Mucosa of rectum (tissue), 2 donors: ENCODE data around the gene FLNA.
A peak's percentile ranks its signal among the peaks of the same experiment; 100 is the strongest.
"Not testable (repeated sequence)": the region's sequence is repeated elsewhere in the genome, so short reads cannot be mapped to it uniquely, and the experiment has no call there.

Experiments
- H3K27ac ChIP-seq, 2 donors: one replicate each; pipeline ENCODE4 v1.7.0; 2013; ENCODE audit warnings: inconsistent platforms in 2 of 2, low read depth in 2 of 2, low read length in 2 of 2
- H3K27me3 ChIP-seq, 2 donors: one replicate each; pipeline ENCODE4 v1.7.0; 2013; ENCODE audit warnings: low read length in 2 of 2; ENCODE audit not compliant: control insufficient read depth in 2 of 2, insufficient read depth in 2 of 2
- H3K36me3 ChIP-seq, 2 donors: one replicate each; pipeline ENCODE4 v1.7.0; 2013; ENCODE audit warnings: low read length in 2 of 2; ENCODE audit not compliant: control insufficient read depth in 2 of 2, insufficient read depth in 2 of 2
- H3K4me1 ChIP-seq, 2 donors: one replicate each; pipeline ENCODE4 v1.7.0; 2013; ENCODE audit warnings: low read length in 2 of 2, mild to moderate bottlenecking in 1 of 2; ENCODE audit not compliant: control insufficient read depth in 2 of 2, insufficient read depth in 2 of 2
- H3K4me3 ChIP-seq, 2 donors: one replicate each; pipeline ENCODE4 v1.7.0; 2013; ENCODE audit warnings: low read length in 2 of 2
- H3K9ac ChIP-seq, 2 donors: one replicate each; pipeline ENCODE4 v1.7.0; 2013; ENCODE audit warnings: low read length in 2 of 2, low read depth in 1 of 2, mild to moderate bottlenecking in 1 of 2
- H3K9me3 ChIP-seq, 2 donors: one replicate each; pipeline ENCODE4 v1.7.0; 2013; ENCODE audit warnings: low read length in 2 of 2; ENCODE audit not compliant: control insufficient read depth in 2 of 2
- donor health status: healthy.
- donor health status: Normal muscosa, but diverticular disease.

FLNA gene

GRCh38 chrX:154408659-154409221 lies 34.3 kb upstream of the FLNA start:
- Histone ChIP-seq H3K4me1 (peaks cover 13 to 20% of the 10 kb centered on the region in 2 donors), H3K27ac (peak overlapping the region; percentile 81 to 86), H3K9ac (peak overlapping the region; percentile 38 to 68), H3K36me3 (no peaks in the 10 kb centered on the region), H3K4me3 (peak overlapping the region; percentile 62 to 67), H3K9me3 (no peaks in the 10 kb centered on the region), H3K27me3 (peaks cover 0 to 3% of the 10 kb centered on the region in 2 donors)

DNA sequence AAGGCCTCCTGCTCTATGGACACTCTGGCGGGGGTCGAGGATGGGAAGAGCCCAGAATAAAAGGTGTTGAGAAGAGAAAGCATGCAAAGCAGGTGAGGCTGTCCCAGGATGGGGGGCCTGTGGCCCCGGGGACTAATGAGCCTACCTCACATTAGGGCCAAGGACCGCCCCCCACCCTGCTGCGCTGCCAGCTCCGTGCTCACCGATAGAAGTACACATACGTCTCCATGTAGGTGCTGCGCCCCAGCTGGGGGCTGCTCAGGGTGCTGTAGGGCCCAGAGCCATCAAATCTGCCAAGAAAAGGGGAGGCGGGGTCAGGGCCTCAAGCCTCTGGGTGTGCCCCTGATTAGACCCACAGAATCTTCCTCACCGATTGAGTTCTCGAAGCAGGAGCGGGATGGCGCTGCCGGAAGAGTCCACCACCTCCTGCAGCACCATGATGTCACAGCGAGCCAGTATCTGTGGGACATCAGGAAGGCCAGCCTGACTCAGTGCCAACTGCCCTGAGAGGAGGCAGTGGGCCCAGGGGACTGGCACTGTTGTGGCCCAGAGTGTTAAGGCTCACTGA lies 30.3 kb upstream of the FLNA start:
- Histone ChIP-seq H3K27ac (no peak overlapping the region), H3K27me3 (no peaks in the 10 kb centered on the region), H3K9me3 (no peaks in the 10 kb centered on the region), H3K4me3 (no peak overlapping the region), H3K36me3 (peaks cover 11 to 17% of the 10 kb centered on the region in 2 donors), H3K9ac (no peak overlapping the region), H3K4me1 (peaks cover 9 to 11% of the 10 kb centered on the region in 2 donors)

GRCh38 chrX:154403858-154404257 lies 29.4 kb upstream of the FLNA start:
- Histone ChIP-seq H3K9ac (no peak overlapping the region), H3K9me3 (no peaks in the 10 kb centered on the region), H3K27ac (no peak overlapping the region), H3K36me3 (peaks cover 19 to 24% of the 10 kb centered on the region in 2 donors), H3K4me3 (no peak overlapping the region), H3K27me3 (no peaks in the 10 kb centered on the region), H3K4me1 (peaks cover 7 to 14% of the 10 kb centered on the region in 2 donors)

- H3K4me3 ChIP-seq, result no peak overlapping the region
- peaks cover 19 to 24% of the 10 kb centered on the region in 2 donors for H3K36me3 ChIP-seq
- peaks cover 6 to 12% of the 10 kb centered on the region in 2 donors for H3K4me1 ChIP-seq
- H3K9me3 ChIP-seq, result no peaks in the 10 kb centered on the region
- H3K27ac ChIP-seq, result no peak overlapping the region
- no peaks in the 10 kb centered on the region for H3K27me3 ChIP-seq
- no peak overlapping the region for H3K9ac ChIP-seq
These were observed 28.8 kb upstream of the FLNA start for GRCh38 chrX:154403192-154403591.

- H3K4me1 ChIP-seq, result peaks cover 5 to 12% of the 10 kb centered on the region in 2 donors
These were observed 28.2 kb upstream of the FLNA start for GRCh38 chrX:154402622-154403127.

DNA sequence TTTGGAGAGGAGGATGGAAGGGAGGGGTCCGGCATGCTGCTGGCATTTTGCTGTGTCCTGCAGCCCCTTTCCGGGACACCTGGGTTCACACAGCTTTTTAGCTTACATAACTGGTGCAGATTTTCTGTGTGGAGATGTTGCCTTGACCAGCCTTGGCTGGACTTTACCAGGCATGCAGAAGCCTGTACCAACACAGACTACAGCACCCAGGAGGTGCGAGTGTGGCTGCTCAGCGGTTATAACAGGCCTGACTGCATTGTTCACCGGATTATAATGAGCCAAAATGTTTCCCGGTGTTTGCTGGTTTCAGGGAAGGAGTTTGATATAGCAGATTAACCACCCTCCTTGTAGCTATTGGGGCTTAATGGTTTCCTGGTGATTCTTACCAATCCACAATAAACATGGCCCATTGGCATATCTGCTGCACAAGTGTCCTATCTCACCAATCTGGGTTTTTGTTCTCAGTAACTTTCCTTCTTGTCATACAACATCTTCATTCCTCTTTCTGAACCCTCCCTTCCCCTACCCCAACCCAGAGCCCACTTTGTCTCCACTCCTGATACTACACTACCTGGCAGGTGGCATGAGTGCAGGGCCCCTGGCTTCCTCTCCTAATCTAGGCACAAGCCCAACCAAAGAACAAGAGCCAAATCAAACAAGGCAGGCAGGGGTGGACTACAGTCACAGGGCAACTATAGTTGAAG lies 27.6 kb upstream of the FLNA start:
- no peak overlapping the region for H3K9ac ChIP-seq
- H3K27ac ChIP-seq, result no peak overlapping the region
- H3K27me3 ChIP-seq, result no peaks in the 10 kb centered on the region
- no peak overlapping the region for H3K4me3 ChIP-seq
- H3K4me1 ChIP-seq, result peaks cover 6 to 12% of the 10 kb centered on the region in 2 donors
- peaks cover 19 to 24% of the 10 kb centered on the region in 2 donors for H3K36me3 ChIP-seq
- no peaks in the 10 kb centered on the region for H3K9me3 ChIP-seq

More at GRCh38 chrX:154402622-154403127, 28.2 kb upstream of the FLNA start:
- H3K27ac ChIP-seq, result no peak overlapping the region
- no peak overlapping the region for H3K4me3 ChIP-seq
- no peaks in the 10 kb centered on the region for H3K27me3 ChIP-seq
- H3K9ac ChIP-seq, result no peak overlapping the region
- H3K36me3 ChIP-seq, result peaks cover 19 to 24% of the 10 kb centered on the region in 2 donors
- no peaks in the 10 kb centered on the region for H3K9me3 ChIP-seq

GRCh38 chrX:154401045-154401799 lies 26.8 kb upstream of the FLNA start:
- Histone ChIP-seq H3K4me3 (no peak overlapping the region), H3K4me1 (peaks cover 9 to 12% of the 10 kb centered on the region in 2 donors), H3K36me3 (peaks cover 19 to 24% of the 10 kb centered on the region in 2 donors), H3K27me3 (no peaks in the 10 kb centered on the region), H3K9ac (no peak overlapping the region), H3K27ac (no peak overlapping the region), H3K9me3 (no peaks in the 10 kb centered on the region)

GRCh38 chrX:154400369-154400817 lies 26.0 kb upstream of the FLNA start:
- H3K9ac ChIP-seq, H3K9me3 ChIP-seq, H3K27me3 ChIP-seq, H3K4me3 ChIP-seq: not testable (repeated sequence)
- Histone ChIP-seq H3K27ac (peak overlapping the region in 1 of 2 donors; percentile 99), H3K4me1 (peaks cover 9 to 12% of the 10 kb centered on the region in 2 donors), H3K36me3 (peaks cover 19 to 24% of the 10 kb centered on the region in 2 donors)

- no peaks in the 10 kb centered on the region for H3K27me3 ChIP-seq
- H3K9me3 ChIP-seq, result no peaks in the 10 kb centered on the region
- H3K27ac ChIP-seq, result peak overlapping the region; percentile 99
- peak overlapping the region; percentile 97 to 99 for H3K9ac ChIP-seq
- peaks cover 19 to 24% of the 10 kb centered on the region in 2 donors for H3K36me3 ChIP-seq
- H3K4me1 ChIP-seq, result peaks cover 9 to 12% of the 10 kb centered on the region in 2 donors
- peak overlapping the region; percentile 88 to 92 for H3K4me3 ChIP-seq
These were observed 25.3 kb upstream of the FLNA start for GRCh38 chrX:154399527-154400368.
